ENCODE measurements around the gene CDK8. TPM values are rescaled to one million over a fixed set of nuclear protein-coding genes. Genes with fewer than 3 reads are reported as not detected.

The CDK8 gene
- total and polyA plus RNA-seq, 9 of the 15 experiments (the other 6 are each of a cell fraction or from before 2014, with no cell fraction given): 11.3 to 33.7 (median 20.3) TPM

GRCh38 chr13:26208287-26208686 is 45.6 kb upstream of the CDK8 start:
- intact Hi-C loops (cut with micrococcal nuclease): no loop called here
- Histone ChIP-seq H3K36me3 (ENCODE audit: control insufficient read depth, insufficient read depth, low read length) (peaks cover 38% of the 10 kb centered on the region; the same call in 2 of the 3 replicates), H3K4me1 (replicated peaks in 1 of 2; ENCODE audit: control insufficient read depth in 2 of 2, insufficient read depth in 2 of 2, low read length in 2 of 2) (no peaks in the 10 kb centered on the region), H3K9me3 (replicated peaks; ENCODE audit: control insufficient read depth, insufficient read depth, low read depth, low read length) (no peaks in the 10 kb centered on the region), H3K9me1 (ENCODE audit: control insufficient read depth, insufficient read depth, low read length) (no peaks in the 10 kb centered on the region), H4K20me1 (replicated peaks; ENCODE audit: control insufficient read depth, insufficient read depth, low read length) (no peaks in the 10 kb centered on the region), H3K9ac (ENCODE audit: insufficient read depth in 1 of 2, low read depth in 2 of 2, low read length in 2 of 2) (no peak overlapping the region), H2AFZ (ENCODE audit: low read depth, low read length) (no peak overlapping the region), H3K79me2 (ENCODE audit: control insufficient read depth, insufficient read depth, low read length) (no peaks in the 10 kb centered on the region), H3K4me2 (ENCODE audit: insufficient read depth, low read length) (no peak overlapping the region), H3K27ac (ENCODE audit: extremely low read depth, low read depth, low read length) (no peak overlapping the region), H3K27me3 (ENCODE audit: control insufficient read depth in 2 of 2, insufficient read depth in 2 of 2, low read length in 2 of 2) (no peaks in the 10 kb centered on the region), H3K4me3 (no peak overlapping the region)
- no peak for TF ChIP-seq ATF7 (IDR thresholded peaks at IDR 0.05)
- no peak for TF ChIP-seq BRCA1 (IDR thresholded peaks at IDR 0.05)
- TF ChIP-seq BRCA1 (CRISPR knock-in tag; IDR thresholded peaks at IDR 0.05): no peak
- TF ChIP-seq ZBTB33 (CRISPR knock-in tag; IDR thresholded peaks at IDR 0.05): no peak
- TF ChIP-seq HMGN3 (IDR thresholded peaks at IDR 0.05; ENCODE audit: borderline replicate concordance, extremely low read depth, insufficient read length, low read depth, low read length): no peak
- no peak for TF ChIP-seq HES1 (IDR thresholded peaks at IDR 0.05; ENCODE audit: low read depth)
- TF ChIP-seq BHLHE40 (IDR thresholded peaks at IDR 0.05; ENCODE audit: low read length): no peak
- no peak for TF ChIP-seq CSDE1 (IDR thresholded peaks at IDR 0.05)
- no peak for ATAC-seq
- ChIA-PET POLR2A (interaction anchor here (0.8 to 1.0 kb wide), 2 partner anchors 8 to 12 kb away, joined by 3 to 4 read pairs; no protein-coding TSS in a partner anchor), CTCF (ENCODE audit: low intra/inter-chr PET ratio) (no interaction called here)
- WGBS (ENCODE audit: insufficient coverage, low coverage, missing lambda C conversion rate): 92% methylated on average over 1 of the region's 1 CpG
- in situ Hi-C loops (cut with MboI): no loop called here
- FAIRE-seq: no peak
- no TSS peak for BruUV-seq (replicated peaks)
- no peak for DNase-seq (ENCODE audit: extremely low read depth in 1 of 4, low spot score in 3 of 4)

Data from K562 (cell line).